Tibial nerve (tissue), 4 donors: ENCODE measurements around the gene CENPO.

Source experiments
- CTCF ChIP-seq, 5 experiments: fragments of 200-600 bp in 3 of 5; fragments of 450-650 bp in 2 of 5; sonication (generic) in 3 of 5; IDR thresholded peaks; one replicate each; pipeline ENCODE4 v1.5.1; 2016 to 2019; ENCODE audit warnings: antibody characterized with exemption in 5 of 5, mild to moderate bottlenecking in 3 of 5, moderate library complexity in 2 of 5
- EP300 ChIP-seq, 2 donors: sonication (generic); formaldehyde crosslinking; IDR thresholded peaks; one replicate each; pipeline ENCODE4 v1.6.1; 2017; ENCODE audit warnings: antibody characterized with exemption in 2 of 2, mild to moderate bottlenecking in 1 of 2
- POLR2A ChIP-seq, 2 donors: fragments of 450-650 bp; IDR thresholded peaks; one replicate each; pipeline ENCODE4 v1.6.1; 2017; ENCODE audit warnings: antibody characterized with exemption in 2 of 2, mild to moderate bottlenecking in 2 of 2, moderate library complexity in 2 of 2

GRCh38 chr2:24818721-24819167 lies 25.5 kb downstream of the CENPO start:
- no peak for TF ChIP-seq CTCF (IDR thresholded peaks at IDR 0.05)
- TF ChIP-seq POLR2A (IDR thresholded peaks at IDR 0.05), result no peak
- no peak for TF ChIP-seq EP300 (IDR thresholded peaks at IDR 0.05)
